H9 (cell line): ENCODE measurements around the gene RBM12. TPM values are rescaled to one million over a fixed set of nuclear protein-coding genes. Genes with fewer than 3 reads are reported as not detected.

Source experiments
- DNase-seq: peaks from one replicate; pipeline ENCODE4 v3.0.0-alpha.2; 2017
- H2AFZ ChIP-seq: one replicate; pipeline ENCODE4 v1.6.1; 2013; ENCODE audit warnings: mild to moderate bottlenecking, low read length, control low read depth, moderate library complexity
- H2AK5ac ChIP-seq: 2 replicates; pipeline ENCODE4 v1.6.1; 2013; ENCODE audit warnings: low read length, control low read depth, mixed read lengths; ENCODE audit not compliant: insufficient read length
- H2BK120ac ChIP-seq: one replicate; pipeline ENCODE4 v1.6.1; 2013; ENCODE audit warnings: low read depth, mild to moderate bottlenecking, low read length, control low read depth, inconsistent platforms; ENCODE audit not compliant: poor library complexity, severe bottlenecking
- H2BK12ac ChIP-seq: 2 replicates; pipeline ENCODE4 v1.6.1; 2013; ENCODE audit warnings: low read length, control low read depth, mixed read lengths, low read depth; ENCODE audit not compliant: insufficient read length
- H2BK15ac ChIP-seq: 2 replicates; pipeline ENCODE4 v1.6.1; 2013; ENCODE audit warnings: low read depth, low read length, control low read depth
- H2BK20ac ChIP-seq: one replicate; pipeline ENCODE4 v1.6.1; 2013; ENCODE audit warnings: low read depth, mild to moderate bottlenecking, low read length, control low read depth, inconsistent platforms; ENCODE audit not compliant: poor library complexity, severe bottlenecking
- H2BK5ac ChIP-seq: 2 replicates; pipeline ENCODE4 v1.6.1; 2013; ENCODE audit warnings: low read length, control low read depth, mixed read lengths; ENCODE audit not compliant: insufficient read length
- H3K14ac ChIP-seq: 2 replicates; pipeline ENCODE4 v1.6.1; 2013; ENCODE audit warnings: low read length, control low read depth; ENCODE audit not compliant: insufficient read depth
- H3K18ac ChIP-seq: 2 replicates; pipeline ENCODE4 v1.6.1; 2013; ENCODE audit warnings: low read depth, mild to moderate bottlenecking, mixed read lengths, low read length, control low read depth; ENCODE audit not compliant: insufficient read length
- H3K23ac ChIP-seq: 2 replicates; pipeline ENCODE4 v1.6.1; 2013; ENCODE audit warnings: low read length, control low read depth, mixed read lengths, low read depth; ENCODE audit not compliant: insufficient read length
- H3K23me2 ChIP-seq: 2 replicates; pipeline ENCODE4 v1.6.1; 2013; ENCODE audit warnings: low read depth, mild to moderate bottlenecking, mixed read lengths, low read length, control low read depth; ENCODE audit not compliant: insufficient read length, poor library complexity, severe bottlenecking
- H3K27ac ChIP-seq: 2 replicates; pipeline ENCODE4 v1.5.1; 2013; ENCODE audit warnings: low read length, control low read depth, mixed read lengths, low read depth; ENCODE audit not compliant: insufficient read length
- H3K27me3 ChIP-seq: 2 replicates; pipeline ENCODE4 v1.6.1; 2013; ENCODE audit warnings: low read length, control low read depth, inconsistent platforms; ENCODE audit not compliant: insufficient read depth
- H3K4ac ChIP-seq: 2 replicates; pipeline ENCODE4 v1.6.1; 2013; ENCODE audit warnings: low read depth, mild to moderate bottlenecking, control low read depth, inconsistent platforms, low read length, moderate library complexity
- H3K4me1 ChIP-seq: 2 replicates; pipeline ENCODE4 v1.6.1; 2013; ENCODE audit warnings: low read length, control low read depth, inconsistent platforms; ENCODE audit not compliant: insufficient read depth
- H3K4me2 ChIP-seq: 2 replicates; pipeline ENCODE4 v1.6.1; 2013; ENCODE audit warnings: low read length, control low read depth, mixed read lengths; ENCODE audit not compliant: insufficient read length, insufficient read depth
- H3K56ac ChIP-seq: 2 replicates; pipeline ENCODE4 v1.6.1; 2013; ENCODE audit warnings: low read depth, mild to moderate bottlenecking, mixed read lengths, low read length, control low read depth; ENCODE audit not compliant: insufficient read length
- H3K79me1 ChIP-seq: 2 replicates; pipeline ENCODE4 v1.6.1; 2013; ENCODE audit warnings: low read depth, mild to moderate bottlenecking, moderate library complexity, low read length, control low read depth, inconsistent platforms; ENCODE audit not compliant: insufficient read depth, poor library complexity, severe bottlenecking
- H3K79me2 ChIP-seq: 2 replicates; pipeline ENCODE4 v1.6.1; 2013; ENCODE audit warnings: low read length, control low read depth, inconsistent platforms; ENCODE audit not compliant: insufficient read depth
- H3K9ac ChIP-seq: 2 replicates; pipeline ENCODE4 v1.6.1; 2013; ENCODE audit warnings: low read length, control low read depth, mixed read lengths; ENCODE audit not compliant: insufficient read length; ENCODE audit errors: extremely low read depth
- H3K9me3 ChIP-seq: one replicate; pipeline ENCODE4 v1.6.1; 2013; ENCODE audit warnings: low read depth, low read length, inconsistent platforms; ENCODE audit not compliant: control insufficient read depth
- H3T11ph ChIP-seq: one replicate; pipeline ENCODE4 v1.6.1; 2013; ENCODE audit warnings: mild to moderate bottlenecking, low read length, control low read depth, inconsistent platforms
- H4K20me1 ChIP-seq: one replicate; pipeline ENCODE4 v1.6.1; 2013; ENCODE audit not compliant: control insufficient read depth, insufficient read length, insufficient read depth
- H4K5ac ChIP-seq: 2 replicates; pipeline ENCODE4 v1.6.1; 2013; ENCODE audit warnings: low read depth, mild to moderate bottlenecking, mixed read lengths, low read length, control low read depth; ENCODE audit not compliant: insufficient read length
- H4K8ac ChIP-seq: replicated peaks from 2 replicates; pipeline ENCODE4 v1.6.1; 2013; ENCODE audit warnings: low read length, control low read depth, mixed read lengths, low read depth; ENCODE audit not compliant: insufficient read length
- H4K91ac ChIP-seq: 2 replicates; pipeline ENCODE4 v1.6.1; 2013; ENCODE audit warnings: low read depth, mild to moderate bottlenecking, moderate library complexity, mixed read lengths, low read length, control low read depth; ENCODE audit not compliant: insufficient read length
- H3K27ac Mint-ChIP-seq, 3 experiments: 2 replicates in 2 of 3; 3 replicates in 1 of 3; pipeline ENCODE4 v1.8.0; 2020 to 2021; ENCODE audit warnings: mixed read lengths in 3 of 3, mild to moderate bottlenecking in 1 of 3, moderate library complexity in 1 of 3
- H3K27me3 Mint-ChIP-seq: 2 replicates; pipeline ENCODE4 v1.8.0; 2021; ENCODE audit warnings: low read depth, mild to moderate bottlenecking, moderate library complexity, mixed read lengths
- H3K36me3 Mint-ChIP-seq, 3 experiments: 2 replicates in 2 of 3; 3 replicates in 1 of 3; pipeline ENCODE4 v1.8.0; 2020 to 2021; ENCODE audit warnings: low read depth in 3 of 3, mixed read lengths in 3 of 3; ENCODE audit not compliant: insufficient read depth in 1 of 3
- H3K4me1 Mint-ChIP-seq, 2 experiments: 2 replicates each; pipeline ENCODE4 v1.8.0; 2020; ENCODE audit warnings: mixed read lengths in 2 of 2
- H3K4me3 Mint-ChIP-seq, 2 experiments: 2 replicates in 1 of 2; 3 replicates in 1 of 2; pipeline ENCODE4 v1.8.0; 2020 to 2021; ENCODE audit warnings: mild to moderate bottlenecking in 2 of 2, mixed read lengths in 2 of 2, moderate library complexity in 1 of 2
- H3K9me3 Mint-ChIP-seq, 2 experiments: 2 replicates in 1 of 2; 3 replicates in 1 of 2; pipeline ENCODE4 v1.8.0; 2020; ENCODE audit warnings: mild to moderate bottlenecking in 2 of 2, mixed read lengths in 2 of 2, moderate library complexity in 1 of 2
- WGBS: extraction: QIAGEN DNeasy Blood & Tissue Kit; methylation state at CpG from one replicate; pipeline ENCODE4 v1.1.7; 2013; ENCODE audit warnings: missing lambda C conversion rate, low lambda C conversion rate, mixed read lengths; ENCODE audit not compliant: insufficient read length; ENCODE audit errors: extremely low coverage; 5-methylcytosine and 5-hydroxymethylcytosine counted together
- total RNA-seq: library from RNA; stranded (reverse); gene quantifications from 2 replicates; pipeline ENCODE4 v1.2.1, GENCODE V29; 2021
- TF ChIP-seq, protein P1 (sequence below): fragments of 200-600 bp; sonication (generic); conservative IDR thresholded peaks from 3 replicates; pipeline ENCODE4 v1.8.0; 2021; ENCODE audit warnings: antibody characterized with exemption, mild to moderate bottlenecking

The RBM12 gene
- total RNA-seq, 1 experiment from 2014 or later: 260 TPM

DNA sequence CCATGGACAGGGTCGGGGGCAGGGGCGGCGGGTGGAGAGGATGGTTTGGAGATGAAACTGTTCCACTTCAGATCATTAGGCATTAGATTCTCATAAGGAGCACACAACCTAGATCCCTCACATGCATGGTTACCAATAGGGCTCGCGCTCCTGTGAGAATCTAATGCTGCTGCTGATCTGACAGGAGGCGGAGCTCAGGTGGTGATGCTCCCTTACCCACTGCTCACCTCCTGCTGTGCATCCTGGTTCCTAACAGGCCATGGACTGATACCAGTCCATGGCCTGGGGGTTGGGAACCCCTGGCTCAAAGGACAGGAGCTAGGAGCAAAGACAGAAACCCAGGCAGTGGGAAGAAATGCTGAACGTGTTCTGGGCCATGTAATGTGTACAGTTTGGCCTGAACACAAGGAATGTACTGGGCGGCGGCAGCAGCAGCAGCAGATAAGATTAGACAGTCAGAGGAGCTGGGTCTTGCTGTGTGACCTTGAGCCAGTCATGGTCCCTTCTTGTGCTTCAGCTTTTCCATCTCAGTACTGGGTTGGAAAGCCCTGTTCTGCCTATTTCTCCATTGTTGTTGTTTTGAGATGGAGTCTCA lies 53.8 kb downstream of the RBM12 start:
- Mint-ChIP-seq H3K27me3 (peaks cover 33% of the 10 kb centered on the region), H3K27ac (no peak overlapping the region), H3K36me3 (no peaks in the 10 kb centered on the region), H3K4me3 (no peak overlapping the region; a peak in 1 of 5 replicates), H3K9me3 (no peaks in the 10 kb centered on the region), H3K4me1 (peaks cover 2 to 3% of the 10 kb centered on the region in 2 experiments; a peak in 3 of 4 replicates)
- TF ChIP-seq, protein P1, sequence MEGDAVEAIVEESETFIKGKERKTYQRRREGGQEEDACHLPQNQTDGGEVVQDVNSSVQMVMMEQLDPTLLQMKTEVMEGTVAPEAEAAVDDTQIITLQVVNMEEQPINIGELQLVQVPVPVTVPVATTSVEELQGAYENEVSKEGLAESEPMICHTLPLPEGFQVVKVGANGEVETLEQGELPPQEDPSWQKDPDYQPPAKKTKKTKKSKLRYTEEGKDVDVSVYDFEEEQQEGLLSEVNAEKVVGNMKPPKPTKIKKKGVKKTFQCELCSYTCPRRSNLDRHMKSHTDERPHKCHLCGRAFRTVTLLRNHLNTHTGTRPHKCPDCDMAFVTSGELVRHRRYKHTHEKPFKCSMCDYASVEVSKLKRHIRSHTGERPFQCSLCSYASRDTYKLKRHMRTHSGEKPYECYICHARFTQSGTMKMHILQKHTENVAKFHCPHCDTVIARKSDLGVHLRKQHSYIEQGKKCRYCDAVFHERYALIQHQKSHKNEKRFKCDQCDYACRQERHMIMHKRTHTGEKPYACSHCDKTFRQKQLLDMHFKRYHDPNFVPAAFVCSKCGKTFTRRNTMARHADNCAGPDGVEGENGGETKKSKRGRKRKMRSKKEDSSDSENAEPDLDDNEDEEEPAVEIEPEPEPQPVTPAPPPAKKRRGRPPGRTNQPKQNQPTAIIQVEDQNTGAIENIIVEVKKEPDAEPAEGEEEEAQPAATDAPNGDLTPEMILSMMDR: no peak
- no peak overlapping the region for H2BK20ac ChIP-seq
- H2BK12ac ChIP-seq: no peak overlapping the region
- H3K23me2 ChIP-seq: peaks cover 3% of the 10 kb centered on the region
- H4K20me1 ChIP-seq: no peaks in the 10 kb centered on the region
- H3K27me3 ChIP-seq: no peaks in the 10 kb centered on the region; the same call in 1 of the 2 replicates
- H3K79me2 ChIP-seq: no peaks in the 10 kb centered on the region
- no peak overlapping the region for H2AK5ac ChIP-seq
- no peak overlapping the region for H2BK120ac ChIP-seq
- no peaks in the 10 kb centered on the region for H3K79me1 ChIP-seq
- H4K8ac ChIP-seq: no peak overlapping the region
- no peak overlapping the region for H3K56ac ChIP-seq
- WGBS: no CpG with 5 or more reads among the region's 9 CpGs
- H4K5ac ChIP-seq: no peak overlapping the region
- H2BK15ac ChIP-seq: no peak overlapping the region
- H3K9ac ChIP-seq: no peak overlapping the region
- H3K4ac ChIP-seq: no peak overlapping the region
- H3K14ac ChIP-seq: no peak overlapping the region
- H3K4me2 ChIP-seq: no peak overlapping the region
- no peak overlapping the region for H3K23ac ChIP-seq
- no peak overlapping the region for H4K91ac ChIP-seq
- H3K27ac ChIP-seq: no peak overlapping the region
- H3K9me3 ChIP-seq: no peaks in the 10 kb centered on the region
- H2BK5ac ChIP-seq: no peak overlapping the region
- no peak for DNase-seq
- no peak overlapping the region for H3T11ph ChIP-seq
- no peak overlapping the region for H2AFZ ChIP-seq
- H3K18ac ChIP-seq: no peak overlapping the region
- H3K4me1 ChIP-seq: no peaks in the 10 kb centered on the region
